ENCODE data around the gene NT5C3B.

- TF ChIP-seq REPIN1 (tag by site-specific recombination; IDR thresholded peaks at IDR 0.05; ENCODE audit: low read depth) (no peak), REST (tag by site-specific recombination; IDR thresholded peaks at IDR 0.05) (no peak), PRDM2 (tag by site-specific recombination; IDR thresholded peaks at IDR 0.05; ENCODE audit: borderline replicate concordance) (no peak), KLF10 (tag by site-specific recombination; IDR thresholded peaks at IDR 0.05) (no peak), PATZ1 (tag by site-specific recombination; IDR thresholded peaks at IDR 0.05) (no peak), ZNF707 (tag by site-specific recombination; IDR thresholded peaks at IDR 0.05) (no peak), TCF7L2 (IDR thresholded peaks at IDR 0.05; ENCODE audit: borderline replicate concordance, low read depth, low read length) (no peak), ZBTB7A (tag by site-specific recombination; IDR thresholded peaks at IDR 0.05; ENCODE audit: low read depth) (no peak), ZNF138 (tag by site-specific recombination; IDR thresholded peaks at IDR 0.05; ENCODE audit: borderline replicate concordance) (no peak), ZFP3 (tag by site-specific recombination; IDR thresholded peaks at IDR 0.05; ENCODE audit: low read depth) (no peak)
- TF ChIP-seq, protein P1, sequence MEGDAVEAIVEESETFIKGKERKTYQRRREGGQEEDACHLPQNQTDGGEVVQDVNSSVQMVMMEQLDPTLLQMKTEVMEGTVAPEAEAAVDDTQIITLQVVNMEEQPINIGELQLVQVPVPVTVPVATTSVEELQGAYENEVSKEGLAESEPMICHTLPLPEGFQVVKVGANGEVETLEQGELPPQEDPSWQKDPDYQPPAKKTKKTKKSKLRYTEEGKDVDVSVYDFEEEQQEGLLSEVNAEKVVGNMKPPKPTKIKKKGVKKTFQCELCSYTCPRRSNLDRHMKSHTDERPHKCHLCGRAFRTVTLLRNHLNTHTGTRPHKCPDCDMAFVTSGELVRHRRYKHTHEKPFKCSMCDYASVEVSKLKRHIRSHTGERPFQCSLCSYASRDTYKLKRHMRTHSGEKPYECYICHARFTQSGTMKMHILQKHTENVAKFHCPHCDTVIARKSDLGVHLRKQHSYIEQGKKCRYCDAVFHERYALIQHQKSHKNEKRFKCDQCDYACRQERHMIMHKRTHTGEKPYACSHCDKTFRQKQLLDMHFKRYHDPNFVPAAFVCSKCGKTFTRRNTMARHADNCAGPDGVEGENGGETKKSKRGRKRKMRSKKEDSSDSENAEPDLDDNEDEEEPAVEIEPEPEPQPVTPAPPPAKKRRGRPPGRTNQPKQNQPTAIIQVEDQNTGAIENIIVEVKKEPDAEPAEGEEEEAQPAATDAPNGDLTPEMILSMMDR (tag by site-specific recombination; IDR thresholded peaks at IDR 0.05), result no peak
Measured at GRCh38 chr17:41781404-41782110, 54.5 kb downstream of the NT5C3B start.
